ENCODE results near the gene PAX8. TPM values are rescaled to one million over a fixed set of nuclear protein-coding genes. Genes with fewer than 3 reads are reported as not detected.

PAX8 gene
- polyA plus RNA-seq, 1 of the 3 experiments (the other 2 are of a cell fraction) = 0.23 TPM

- peaks cover 3% of the 10 kb centered on the region for H3F3A ChIP-seq (replicated peaks; ENCODE audit: insufficient read depth)
- H2AFZ ChIP-seq (ENCODE audit: low read depth) = no peak overlapping the region
- H3K9me3 ChIP-seq = no peaks in the 10 kb centered on the region
- H4K20me1 ChIP-seq (ENCODE audit: insufficient read depth) = no peaks in the 10 kb centered on the region
- WGBS (ENCODE audit: low lambda C conversion rate) = 64% methylated on average over 24 of the region's 49 CpGs
- H3K9ac ChIP-seq = no peak overlapping the region
- H3K4me1 ChIP-seq (ENCODE audit: control insufficient read depth in 1 of 2, insufficient read depth in 2 of 2, low read depth in 1 of 2, low read length in 1 of 2) = peaks cover 0 to 6% of the 10 kb centered on the region in 2 experiments; a peak in 3 of 4 replicates
- no peaks in the 10 kb centered on the region for H3K9me2 ChIP-seq
- H3K27ac ChIP-seq (ENCODE audit: low read depth in 2 of 2, low read length in 1 of 2) = no peak overlapping the region
- CTCF ChIA-PET = interaction anchor here (0.7 to 1.6 kb wide), 6 partner anchors 10 to 141 kb away, joined by 3 to 6 read pairs (median 3); no protein-coding TSS in a partner anchor
- H3K4me3 ChIP-seq (ENCODE audit: low read depth in 2 of 2, low read length in 1 of 2) = no peak overlapping the region
- no peaks in the 10 kb centered on the region for H3K79me2 ChIP-seq (ENCODE audit: insufficient read depth)
- POLR2A ChIA-PET = no interaction called here
- no peaks in the 10 kb centered on the region for H3K36me3 ChIP-seq (replicated peaks in 1 of 2; ENCODE audit: control insufficient read depth in 1 of 2, insufficient read depth in 2 of 2, low read length in 1 of 2)
- H3K4me2 ChIP-seq = no peak overlapping the region
- peaks cover 55% of the 10 kb centered on the region for H3K27me3 ChIP-seq (ENCODE audit: insufficient read depth)
- DNase-seq = peak; percentile 31
- TF ChIP-seq SIN3A (IDR thresholded peaks at IDR 0.05; ENCODE audit: borderline replicate concordance, low read depth, low read length) (no peak), RXRA (IDR thresholded peaks at IDR 0.05; ENCODE audit: borderline replicate concordance, low read depth) (no peak), TAF1 (IDR thresholded peaks at IDR 0.05; ENCODE audit: borderline replicate concordance, low read depth, low read length) (no peak), NRF1 (IDR thresholded peaks at IDR 0.05; ENCODE audit: low read depth, low read length) (no peak), JUND (IDR thresholded peaks at IDR 0.05) (no peak), RFX5 (IDR thresholded peaks at IDR 0.05; ENCODE audit: low read length) (no peak), ELF1 (IDR thresholded peaks at IDR 0.05) (no peak), YY1 (IDR thresholded peaks at IDR 0.05; ENCODE audit: low read depth) (no peak), FOXM1 (IDR thresholded peaks at IDR 0.05; ENCODE audit: low read depth) (no peak), POLR2AphosphoS5 (IDR thresholded peaks at IDR 0.05; ENCODE audit: low read depth, low read length) (no peak), ZBTB33 (IDR thresholded peaks at IDR 0.05; ENCODE audit: borderline replicate concordance, low read depth) (no peak), TEAD4 (IDR thresholded peaks at IDR 0.05; ENCODE audit: borderline replicate concordance, insufficient read depth) (no peak), RCOR1 (IDR thresholded peaks at IDR 0.05; ENCODE audit: low read length) (no peak), REST (IDR thresholded peaks at IDR 0.05; ENCODE audit: low read depth, low read length) (no peak), GATA2 (CRISPR knock-in tag; IDR thresholded peaks at IDR 0.05) (no peak), TCF12 (IDR thresholded peaks at IDR 0.05) (no peak), RAD21 (IDR thresholded peaks at IDR 0.05; ENCODE audit: low read length) (no peak)
- TF ChIP-seq, protein P1, sequence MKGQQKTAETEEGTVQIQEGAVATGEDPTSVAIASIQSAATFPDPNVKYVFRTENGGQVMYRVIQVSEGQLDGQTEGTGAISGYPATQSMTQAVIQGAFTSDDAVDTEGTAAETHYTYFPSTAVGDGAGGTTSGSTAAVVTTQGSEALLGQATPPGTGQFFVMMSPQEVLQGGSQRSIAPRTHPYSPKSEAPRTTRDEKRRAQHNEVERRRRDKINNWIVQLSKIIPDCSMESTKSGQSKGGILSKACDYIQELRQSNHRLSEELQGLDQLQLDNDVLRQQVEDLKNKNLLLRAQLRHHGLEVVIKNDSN (IDR thresholded peaks at IDR 0.05; ENCODE audit: borderline replicate concordance, low read depth) = no peak
- TF ChIP-seq, protein P2, sequence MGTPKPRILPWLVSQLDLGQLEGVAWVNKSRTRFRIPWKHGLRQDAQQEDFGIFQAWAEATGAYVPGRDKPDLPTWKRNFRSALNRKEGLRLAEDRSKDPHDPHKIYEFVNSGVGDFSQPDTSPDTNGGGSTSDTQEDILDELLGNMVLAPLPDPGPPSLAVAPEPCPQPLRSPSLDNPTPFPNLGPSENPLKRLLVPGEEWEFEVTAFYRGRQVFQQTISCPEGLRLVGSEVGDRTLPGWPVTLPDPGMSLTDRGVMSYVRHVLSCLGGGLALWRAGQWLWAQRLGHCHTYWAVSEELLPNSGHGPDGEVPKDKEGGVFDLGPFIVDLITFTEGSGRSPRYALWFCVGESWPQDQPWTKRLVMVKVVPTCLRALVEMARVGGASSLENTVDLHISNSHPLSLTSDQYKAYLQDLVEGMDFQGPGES (IDR thresholded peaks at IDR 0.05; ENCODE audit: low read depth, low read length) = no peak
These were observed 514 bp downstream of the PAX8 start for GRCh38 chr2:113278073-113278741.
